Vagina (tissue), 2 donors: Measurements from ENCODE around the gene IL2RA. TPM values are rescaled to one million over a fixed set of nuclear protein-coding genes. Genes with fewer than 3 reads are reported as not detected.

Experiments
- DNase-seq, 2 donors: peaks; one replicate each; pipeline ENCODE4 v3.0.0-alpha.2; 2017; ENCODE audit errors: extremely low spot score in 2 of 2
- H3K27ac ChIP-seq: fragments of 200-600 bp; sonication (generic); one replicate; pipeline ENCODE4 v1.5.1; 2019
- H3K27me3 ChIP-seq: fragments of 200-600 bp; sonication (generic); one replicate; pipeline ENCODE4 v1.5.1; 2019
- H3K36me3 ChIP-seq, 2 donors: fragments of 200-600 bp; sonication (generic); one replicate each; pipeline ENCODE4 v1.5.1; 2017 to 2019
- H3K4me1 ChIP-seq: fragments of 200-600 bp; sonication (generic); one replicate; pipeline ENCODE4 v1.5.1; 2019
- H3K4me3 ChIP-seq, 2 donors: fragments of 200-600 bp; sonication (generic); 1 replicate in 1 of 2; 2 replicates in 1 of 2; pipeline ENCODE4 v1.5.1; 2016 to 2019
- H3K9me3 ChIP-seq: fragments of 200-600 bp; sonication (generic); one replicate; pipeline ENCODE4 v1.5.1; 2019
- CTCF ChIP-seq, 3 experiments: fragments of 450-650 bp in 2 of 3; fragments of 200-600 bp in 1 of 3; sonication (generic) in 1 of 3; IDR thresholded peaks; one replicate each; pipeline ENCODE4 v1.5.1; 2017 to 2019; ENCODE audit warnings: antibody characterized with exemption in 3 of 3, mild to moderate bottlenecking in 2 of 3, moderate library complexity in 2 of 3
- POLR2A ChIP-seq, 2 donors: fragments of 450-650 bp; IDR thresholded peaks; one replicate each; pipeline ENCODE4 v1.6.1; 2017; ENCODE audit warnings: antibody characterized with exemption in 2 of 2, mild to moderate bottlenecking in 2 of 2, moderate library complexity in 2 of 2
- POLR2AphosphoS5 ChIP-seq, 2 donors: sonication (generic); formaldehyde crosslinking; IDR thresholded peaks; one replicate each; pipeline ENCODE4 v1.9.0; 2017; ENCODE audit warnings: antibody characterized with exemption in 2 of 2, mild to moderate bottlenecking in 2 of 2, low read depth in 1 of 2; ENCODE audit not compliant: insufficient read depth in 1 of 2
- intact Hi-C: fragments of 100-400 bp; cut with DNase I; formaldehyde crosslinking; loops from one replicate; pipeline ENCODE4 v1.15.1; 2023
- total RNA-seq: library from RNA; depleted of rRNA; stranded (reverse); fragments of >200 nt; gene quantifications from one replicate; pipeline ENCODE4 v1.2.3, GENCODE V29; 2016

IL2RA gene
- total RNA-seq, 1 donor from 2014 or later = not detected

- intact Hi-C loops = no loop called here
- TF ChIP-seq POLR2A (IDR thresholded peaks at IDR 0.05) (no peak), POLR2AphosphoS5 (IDR thresholded peaks at IDR 0.05; ENCODE audit: insufficient read depth in 1 of 2, low read depth in 1 of 2) (no peak), CTCF (IDR thresholded peaks at IDR 0.05) (no peak)
- peak in 1 of 2 donors; percentile 70 for DNase-seq
- no peaks in the 10 kb centered on the region for H3K9me3 ChIP-seq
- no peak overlapping the region for H3K4me3 ChIP-seq
- H3K27ac ChIP-seq = no peak overlapping the region
- no peaks in the 10 kb centered on the region for H3K27me3 ChIP-seq
- no peaks in the 10 kb centered on the region for H3K4me1 ChIP-seq
- H3K36me3 ChIP-seq = no peaks in the 10 kb centered on the region
Observed at GRCh38 chr10:6027929-6028328, 34.2 kb downstream of the IL2RA start.

GRCh38 chr10:6025683-6026255, 36.4 kb downstream of the IL2RA start:
- intact Hi-C loops = no loop called here
- no peaks in the 10 kb centered on the region for H3K36me3 ChIP-seq
- no peaks in the 10 kb centered on the region for H3K9me3 ChIP-seq
- no peak overlapping the region for H3K4me3 ChIP-seq
- TF ChIP-seq POLR2A (IDR thresholded peaks at IDR 0.05) (no peak), CTCF (IDR thresholded peaks at IDR 0.05) (no peak), POLR2AphosphoS5 (IDR thresholded peaks at IDR 0.05; ENCODE audit: insufficient read depth in 1 of 2, low read depth in 1 of 2) (no peak)
- peak in 1 of 2 donors; percentile 19 for DNase-seq
- H3K4me1 ChIP-seq = no peaks in the 10 kb centered on the region
- H3K27me3 ChIP-seq = no peaks in the 10 kb centered on the region
- H3K27ac ChIP-seq = no peak overlapping the region

GRCh38 chr10:6024334-6024682, 37.9 kb downstream of the IL2RA start:
- no peak for DNase-seq
- no peak for TF ChIP-seq POLR2AphosphoS5 (IDR thresholded peaks at IDR 0.05; ENCODE audit: insufficient read depth in 1 of 2, low read depth in 1 of 2)
- no peak for TF ChIP-seq CTCF (IDR thresholded peaks at IDR 0.05)
- no peak for TF ChIP-seq POLR2A (IDR thresholded peaks at IDR 0.05)
- H3K27me3 ChIP-seq = no peaks in the 10 kb centered on the region
- no peak overlapping the region for H3K27ac ChIP-seq
- intact Hi-C loops = no loop called here
- H3K36me3 ChIP-seq = no peaks in the 10 kb centered on the region
- no peaks in the 10 kb centered on the region for H3K4me1 ChIP-seq
- H3K9me3 ChIP-seq = no peaks in the 10 kb centered on the region
- no peak overlapping the region for H3K4me3 ChIP-seq

- no peak for DNase-seq
- no peaks in the 10 kb centered on the region for H3K36me3 ChIP-seq
- H3K9me3 ChIP-seq = no peaks in the 10 kb centered on the region
- TF ChIP-seq CTCF (IDR thresholded peaks at IDR 0.05) = no peak
- TF ChIP-seq POLR2AphosphoS5 (IDR thresholded peaks at IDR 0.05; ENCODE audit: insufficient read depth in 1 of 2, low read depth in 1 of 2) = no peak
- no peak for TF ChIP-seq POLR2A (IDR thresholded peaks at IDR 0.05)
- intact Hi-C loops = no loop called here
- H3K4me3 ChIP-seq = no peak overlapping the region
- no peaks in the 10 kb centered on the region for H3K27me3 ChIP-seq
- peaks cover 3% of the 10 kb centered on the region for H3K4me1 ChIP-seq
- H3K27ac ChIP-seq = peak overlapping the region; percentile 46
Observed at GRCh38 chr10:6023661-6024333, 38.4 kb downstream of the IL2RA start.

GRCh38 chr10:6022660-6023059, 39.5 kb downstream of the IL2RA start:
- TF ChIP-seq CTCF (IDR thresholded peaks at IDR 0.05) = no peak
- no peak for TF ChIP-seq POLR2AphosphoS5 (IDR thresholded peaks at IDR 0.05; ENCODE audit: insufficient read depth in 1 of 2, low read depth in 1 of 2)
- no peak for TF ChIP-seq POLR2A (IDR thresholded peaks at IDR 0.05)
- H3K27me3 ChIP-seq = no peaks in the 10 kb centered on the region
- no peak for DNase-seq
- peaks cover 11% of the 10 kb centered on the region for H3K4me1 ChIP-seq
- H3K9me3 ChIP-seq = no peaks in the 10 kb centered on the region
- no peak overlapping the region for H3K4me3 ChIP-seq
- no peaks in the 10 kb centered on the region for H3K36me3 ChIP-seq
- H3K27ac ChIP-seq = peak overlapping the region; percentile 46
- intact Hi-C loops = no loop called here
